Measurements from ENCODE around the gene NKAIN2.

Gene NKAIN2

DNA sequence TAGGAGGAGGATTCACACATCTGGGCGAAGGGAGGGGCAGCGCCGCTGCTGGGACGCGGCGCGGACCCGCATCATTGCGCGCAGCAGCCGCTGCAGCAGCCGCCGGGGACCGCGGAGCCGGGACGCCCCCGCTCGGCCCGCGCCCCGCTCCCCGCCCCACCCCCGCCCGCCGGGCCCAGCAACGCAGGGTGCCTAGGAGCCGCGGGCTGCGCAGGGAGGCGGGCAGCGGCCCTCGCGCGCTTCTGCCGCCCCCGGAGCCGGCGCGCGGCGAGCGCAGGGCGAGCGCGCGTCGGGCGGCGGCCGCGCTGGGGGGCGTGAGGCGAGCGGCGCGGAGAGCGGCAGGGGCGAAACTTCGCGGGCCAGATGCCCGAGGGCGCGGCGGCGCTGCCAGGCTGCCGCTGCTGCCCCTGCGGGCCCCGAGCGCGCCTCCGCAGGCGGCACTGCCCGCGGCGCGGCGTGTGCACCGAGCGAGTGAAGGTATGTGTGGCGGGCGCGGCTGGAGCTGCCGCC, at the start of gene NKAIN2:
NKAIN2 (plus strand) TSS at position 362 of the 510 bp plus-strand sequence.
- no peak for TF ChIP-seq CTCF (conservative IDR thresholded peaks at IDR 0.05)
- no peak for TF ChIP-seq ZFX (IDR thresholded peaks at IDR 0.05)

GRCh38 chr6:123759472-123759871, 44.2 kb upstream of the NKAIN2 start:
- TF ChIP-seq ZFX (IDR thresholded peaks at IDR 0.05) = no peak
- no peak for TF ChIP-seq CTCF (conservative IDR thresholded peaks at IDR 0.05)
- no peak overlapping the region for H3K27ac ChIP-seq

More for the DNA sequence above, at the start of gene NKAIN2:
- no peak within 1 kb of the TSS for H3K27ac ChIP-seq

GRCh38 chr6:123763904-123764303, 39.8 kb upstream of the NKAIN2 start:
- no peak for TF ChIP-seq CTCF (conservative IDR thresholded peaks at IDR 0.05)
- no peak for TF ChIP-seq ZFX (IDR thresholded peaks at IDR 0.05)
- H3K27ac ChIP-seq = no peak overlapping the region

GRCh38 chr6:123764722-123765121, 38.9 kb upstream of the NKAIN2 start:
- H3K27ac ChIP-seq = no peak overlapping the region
- TF ChIP-seq CTCF (conservative IDR thresholded peaks at IDR 0.05) (no peak), ZFX (IDR thresholded peaks at IDR 0.05) (no peak)

- H3K27ac ChIP-seq = no peak overlapping the region
- no peak for TF ChIP-seq CTCF (conservative IDR thresholded peaks at IDR 0.05)
- TF ChIP-seq ZFX (IDR thresholded peaks at IDR 0.05) = no peak
These were observed 34.7 kb upstream of the NKAIN2 start for GRCh38 chr6:123768921-123769320.

GRCh38 chr6:123769431-123769830, 34.2 kb upstream of the NKAIN2 start:
- no peak overlapping the region for H3K27ac ChIP-seq
- TF ChIP-seq ZFX (IDR thresholded peaks at IDR 0.05) = no peak
- TF ChIP-seq CTCF (conservative IDR thresholded peaks at IDR 0.05) = no peak

GRCh38 chr6:123770247-123770949, 33.3 kb upstream of the NKAIN2 start:
- no peak for TF ChIP-seq CTCF (conservative IDR thresholded peaks at IDR 0.05)
- TF ChIP-seq ZFX (IDR thresholded peaks at IDR 0.05) = no peak
- no peak overlapping the region for H3K27ac ChIP-seq

Measured in C4-2B (cell line).